ENCODE data around the gene SCAMP3.

DNA sequence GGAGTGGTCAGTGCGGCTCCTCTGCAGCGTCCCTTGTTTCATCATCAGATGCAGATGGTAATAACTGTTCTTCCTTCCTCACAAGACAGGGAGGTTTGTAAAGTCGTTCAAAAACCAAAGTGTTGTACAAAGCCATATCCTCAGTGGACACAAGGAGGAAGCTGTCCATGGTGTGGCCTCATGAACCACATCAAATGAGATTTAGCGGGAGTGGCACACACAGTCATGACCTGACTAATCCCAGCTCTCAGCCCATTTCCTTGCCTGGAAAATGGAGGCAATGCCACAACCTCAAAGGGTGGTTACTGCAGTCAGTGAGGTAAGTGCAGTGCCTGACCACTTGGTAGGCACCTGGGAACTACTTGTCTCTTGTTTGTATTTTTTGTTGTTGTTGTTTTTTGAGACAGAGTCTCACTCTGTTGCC, 20.3 kb downstream of the SCAMP3 start:
- no peak for TF ChIP-seq YY1 (IDR thresholded peaks at IDR 0.05)
- TF ChIP-seq, protein P1, sequence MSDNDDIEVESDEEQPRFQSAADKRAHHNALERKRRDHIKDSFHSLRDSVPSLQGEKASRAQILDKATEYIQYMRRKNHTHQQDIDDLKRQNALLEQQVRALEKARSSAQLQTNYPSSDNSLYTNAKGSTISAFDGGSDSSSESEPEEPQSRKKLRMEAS (IDR thresholded peaks at IDR 0.05): no peak
- TF ChIP-seq, protein P2, sequence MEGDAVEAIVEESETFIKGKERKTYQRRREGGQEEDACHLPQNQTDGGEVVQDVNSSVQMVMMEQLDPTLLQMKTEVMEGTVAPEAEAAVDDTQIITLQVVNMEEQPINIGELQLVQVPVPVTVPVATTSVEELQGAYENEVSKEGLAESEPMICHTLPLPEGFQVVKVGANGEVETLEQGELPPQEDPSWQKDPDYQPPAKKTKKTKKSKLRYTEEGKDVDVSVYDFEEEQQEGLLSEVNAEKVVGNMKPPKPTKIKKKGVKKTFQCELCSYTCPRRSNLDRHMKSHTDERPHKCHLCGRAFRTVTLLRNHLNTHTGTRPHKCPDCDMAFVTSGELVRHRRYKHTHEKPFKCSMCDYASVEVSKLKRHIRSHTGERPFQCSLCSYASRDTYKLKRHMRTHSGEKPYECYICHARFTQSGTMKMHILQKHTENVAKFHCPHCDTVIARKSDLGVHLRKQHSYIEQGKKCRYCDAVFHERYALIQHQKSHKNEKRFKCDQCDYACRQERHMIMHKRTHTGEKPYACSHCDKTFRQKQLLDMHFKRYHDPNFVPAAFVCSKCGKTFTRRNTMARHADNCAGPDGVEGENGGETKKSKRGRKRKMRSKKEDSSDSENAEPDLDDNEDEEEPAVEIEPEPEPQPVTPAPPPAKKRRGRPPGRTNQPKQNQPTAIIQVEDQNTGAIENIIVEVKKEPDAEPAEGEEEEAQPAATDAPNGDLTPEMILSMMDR (IDR thresholded peaks at IDR 0.05; ENCODE audit: low read depth, low read length, missing input control): no peak
- TF ChIP-seq, protein P3, sequence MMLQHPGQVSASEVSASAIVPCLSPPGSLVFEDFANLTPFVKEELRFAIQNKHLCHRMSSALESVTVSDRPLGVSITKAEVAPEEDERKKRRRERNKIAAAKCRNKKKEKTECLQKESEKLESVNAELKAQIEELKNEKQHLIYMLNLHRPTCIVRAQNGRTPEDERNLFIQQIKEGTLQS (IDR thresholded peaks at IDR 0.05): no peak
- no peak for TF ChIP-seq GABPA (IDR thresholded peaks at IDR 0.05 in 1 of 2, conservative IDR thresholded peaks at IDR 0.05 in 1 of 2)
